GM12865 (cell line): ENCODE data around the gene WBP11.
"Not testable (repeated sequence)": the region's sequence is repeated elsewhere in the genome, so short reads cannot be mapped to it uniquely, and the experiment has no call there.

Experiments
- DNase-seq: peaks from one replicate; pipeline ENCODE4 v3.0.0; 2010; ENCODE audit warnings: low read depth
- H3K4me3 ChIP-seq: 2 replicates; pipeline ENCODE4 v1.5.1; 2011; ENCODE audit warnings: mild to moderate bottlenecking, low read depth, low read length, control low read depth
- TF ChIP-seq, protein P1 (sequence below): IDR thresholded peaks from 2 replicates; pipeline ENCODE4 v1.5.1; 2011; ENCODE audit warnings: low read length, control low read depth, low read depth, inconsistent platforms; ENCODE audit not compliant: insufficient read depth; ENCODE audit errors: missing control alignments

The WBP11 gene

DNA sequence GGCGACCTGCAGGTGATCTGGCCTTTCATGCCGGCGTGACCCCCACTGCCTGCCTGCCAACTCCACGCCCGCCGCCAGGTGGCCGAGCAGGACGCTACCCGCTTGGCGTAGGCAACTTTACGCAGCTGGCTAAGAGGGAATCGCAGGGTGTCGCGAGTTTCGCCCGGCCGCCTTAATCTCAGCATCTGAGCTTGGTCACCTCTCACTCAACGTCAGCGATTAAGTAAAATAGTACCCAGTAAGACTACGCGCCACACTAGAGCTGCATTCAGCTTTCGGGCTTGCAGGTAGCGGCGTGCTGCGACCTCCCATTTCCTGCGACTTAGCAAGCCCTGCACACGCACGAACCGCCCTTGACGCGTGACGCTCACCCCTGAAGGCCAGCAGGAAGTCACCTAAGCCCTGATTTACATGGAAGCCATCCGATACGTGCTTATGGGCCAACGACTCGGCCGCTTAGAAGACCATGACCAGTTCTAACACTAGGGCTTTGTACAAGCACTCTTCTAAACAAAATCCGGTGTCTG lies 33.2 kb downstream of the WBP11 start:
- peak; percentile 97 for DNase-seq
- TF ChIP-seq, protein P1, sequence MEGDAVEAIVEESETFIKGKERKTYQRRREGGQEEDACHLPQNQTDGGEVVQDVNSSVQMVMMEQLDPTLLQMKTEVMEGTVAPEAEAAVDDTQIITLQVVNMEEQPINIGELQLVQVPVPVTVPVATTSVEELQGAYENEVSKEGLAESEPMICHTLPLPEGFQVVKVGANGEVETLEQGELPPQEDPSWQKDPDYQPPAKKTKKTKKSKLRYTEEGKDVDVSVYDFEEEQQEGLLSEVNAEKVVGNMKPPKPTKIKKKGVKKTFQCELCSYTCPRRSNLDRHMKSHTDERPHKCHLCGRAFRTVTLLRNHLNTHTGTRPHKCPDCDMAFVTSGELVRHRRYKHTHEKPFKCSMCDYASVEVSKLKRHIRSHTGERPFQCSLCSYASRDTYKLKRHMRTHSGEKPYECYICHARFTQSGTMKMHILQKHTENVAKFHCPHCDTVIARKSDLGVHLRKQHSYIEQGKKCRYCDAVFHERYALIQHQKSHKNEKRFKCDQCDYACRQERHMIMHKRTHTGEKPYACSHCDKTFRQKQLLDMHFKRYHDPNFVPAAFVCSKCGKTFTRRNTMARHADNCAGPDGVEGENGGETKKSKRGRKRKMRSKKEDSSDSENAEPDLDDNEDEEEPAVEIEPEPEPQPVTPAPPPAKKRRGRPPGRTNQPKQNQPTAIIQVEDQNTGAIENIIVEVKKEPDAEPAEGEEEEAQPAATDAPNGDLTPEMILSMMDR = peak; percentile 82
- peak overlapping the region; percentile 92 for H3K4me3 ChIP-seq

DNA sequence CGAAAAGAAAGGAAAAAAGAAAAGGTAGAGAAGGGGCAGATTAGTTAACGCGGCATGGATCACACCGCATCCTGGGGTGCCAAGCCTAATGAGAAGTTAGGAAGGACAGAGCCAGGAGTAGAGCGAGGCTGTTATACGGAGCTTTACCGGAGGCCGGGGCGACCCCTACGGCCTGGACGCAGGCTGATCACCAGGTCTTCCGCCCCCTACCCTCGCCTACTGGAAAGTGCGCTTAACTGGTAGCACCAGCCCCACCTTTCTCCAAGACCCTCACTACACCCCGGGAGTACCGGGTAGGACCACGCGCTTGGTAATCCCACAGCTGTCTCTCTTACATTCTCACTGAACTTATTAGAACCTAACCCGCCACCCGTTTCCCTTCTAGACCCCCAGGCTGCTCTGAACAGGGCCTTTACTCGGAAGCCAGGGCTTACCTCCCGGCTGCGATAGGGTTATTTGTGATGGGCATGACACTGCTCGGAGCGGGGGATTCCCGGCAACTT lies 33.8 kb downstream of the WBP11 start:
- no peak for DNase-seq
- H3K4me3 ChIP-seq = peak overlapping the region; percentile 92
- TF ChIP-seq, protein P1 = peak; percentile 23

DNA sequence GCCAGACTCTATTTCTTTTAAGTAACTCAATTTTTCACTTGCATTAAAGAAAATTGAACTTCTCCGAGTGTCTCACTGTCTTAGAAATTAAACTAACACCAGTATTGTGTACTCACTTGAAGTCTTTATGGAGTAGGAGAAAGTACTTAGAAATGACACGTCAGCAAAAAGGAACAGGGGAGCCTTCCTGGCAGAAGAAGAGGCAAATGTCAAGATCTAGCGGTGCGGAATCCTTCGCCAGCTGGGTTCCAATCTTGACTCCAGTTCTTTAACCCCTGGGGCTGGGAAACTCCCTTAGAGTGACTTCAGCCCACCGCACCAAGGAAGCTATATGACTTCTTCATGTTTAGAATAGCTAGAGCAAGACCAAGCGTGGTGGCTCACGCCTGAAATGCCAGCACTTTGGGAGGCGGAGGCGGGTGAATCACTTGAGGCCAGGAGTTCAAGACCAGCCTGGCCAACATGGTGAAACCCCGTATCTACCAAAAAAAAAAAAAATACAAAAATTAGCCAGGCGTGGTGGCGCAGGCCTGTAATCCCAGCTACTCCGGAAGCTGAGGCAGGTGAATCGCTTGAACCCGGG lies 34.4 kb downstream of the WBP11 start:
- peak overlapping the region; percentile 92 for H3K4me3 ChIP-seq
- DNase-seq = peak; percentile 76
- TF ChIP-seq, protein P1 = no peak

DNA sequence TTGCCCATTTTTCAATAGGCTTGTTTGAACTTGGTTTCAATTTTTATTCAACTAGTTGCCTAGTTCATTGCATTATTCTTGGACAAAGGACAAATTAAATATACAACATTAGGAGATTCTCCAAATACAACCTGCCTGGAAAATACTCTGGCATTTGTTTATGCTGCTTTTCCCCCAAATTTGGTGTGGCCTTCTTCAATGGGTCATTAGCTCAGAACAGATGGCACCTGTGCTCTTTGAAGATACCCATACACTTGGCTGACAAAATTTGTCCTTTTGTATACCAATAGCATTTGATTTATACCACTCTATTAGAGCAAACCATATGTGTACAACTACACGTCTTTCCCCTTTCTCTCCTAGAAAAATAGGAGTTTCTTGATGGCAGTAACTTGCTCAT lies 35.7 kb downstream of the WBP11 start:
- peak overlapping the region; percentile 92 for H3K4me3 ChIP-seq
- DNase-seq = no peak

DNA sequence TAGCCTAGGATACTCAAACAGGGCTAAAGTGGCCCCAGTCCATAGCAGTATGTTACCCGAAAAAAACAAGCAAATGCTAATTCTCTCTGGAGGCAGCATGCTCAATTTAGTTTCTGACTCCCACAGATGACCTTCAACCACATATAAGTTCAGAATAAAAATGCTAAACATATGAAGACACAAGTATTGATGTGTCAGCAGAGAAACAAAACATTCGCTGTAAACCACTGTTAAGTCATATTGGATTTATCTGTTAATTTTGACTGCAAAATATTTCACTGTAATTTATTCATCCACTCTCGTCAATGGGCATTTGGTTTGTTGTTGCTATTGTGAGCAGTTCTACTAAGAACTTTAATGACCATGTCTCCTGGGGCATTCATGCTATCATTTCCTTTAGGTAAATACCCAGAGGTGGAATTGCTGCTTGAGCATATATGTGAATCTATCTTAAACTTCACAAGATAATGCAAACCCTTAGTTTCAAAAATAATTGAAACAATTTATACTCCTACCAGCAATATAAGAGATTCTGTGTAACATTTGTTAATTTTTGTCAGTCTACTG lies 36.5 kb downstream of the WBP11 start:
- DNase-seq = no peak
- no peak overlapping the region for H3K4me3 ChIP-seq
- TF ChIP-seq, protein P1 = no peak

More for the DNA sequence above, 35.7 kb downstream of the WBP11 start:
- TF ChIP-seq, protein P1 = no peak

DNA sequence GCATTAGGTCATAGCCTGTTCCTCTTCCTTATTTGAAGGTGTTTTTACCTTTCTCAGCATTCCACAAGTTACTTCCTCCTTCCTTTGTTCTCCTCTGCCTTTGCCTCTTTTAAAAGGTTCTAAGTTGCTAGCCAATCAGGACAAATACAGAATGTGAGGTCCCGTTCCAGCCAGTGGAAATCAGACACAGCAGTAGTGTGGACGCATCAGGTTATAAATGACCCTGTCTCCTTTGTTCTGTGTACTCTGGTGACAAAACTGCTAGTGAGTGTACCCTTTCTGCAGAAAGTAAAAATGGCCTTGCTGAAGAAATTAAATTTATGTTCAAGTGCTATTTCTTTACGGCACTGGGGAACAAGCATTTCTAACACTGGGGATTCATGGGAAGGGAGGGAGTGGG lies 37.3 kb downstream of the WBP11 start:
- not testable (repeated sequence) for DNase-seq, H3K4me3 ChIP-seq

DNA sequence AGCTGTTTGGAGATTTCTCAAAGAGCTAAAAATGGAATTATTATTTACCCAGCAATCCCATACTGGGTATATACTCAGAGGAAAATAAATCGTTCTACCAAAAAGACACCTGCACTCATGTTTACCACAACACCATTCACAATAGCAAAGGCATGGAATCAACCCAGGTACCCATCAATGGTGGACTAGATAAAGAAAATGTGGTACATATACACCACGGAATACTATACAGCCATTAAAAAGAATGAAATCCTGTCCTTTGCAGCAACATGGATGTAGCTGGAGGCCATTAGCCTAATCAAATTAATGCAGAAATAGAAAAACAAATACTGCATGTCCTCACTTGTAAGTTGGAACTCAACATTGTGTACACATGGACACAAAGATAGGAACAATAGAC lies 37.9 kb downstream of the WBP11 start:
- DNase-seq = no peak
- TF ChIP-seq, protein P1 = no peak
- H3K4me3 ChIP-seq = no peak overlapping the region

DNA sequence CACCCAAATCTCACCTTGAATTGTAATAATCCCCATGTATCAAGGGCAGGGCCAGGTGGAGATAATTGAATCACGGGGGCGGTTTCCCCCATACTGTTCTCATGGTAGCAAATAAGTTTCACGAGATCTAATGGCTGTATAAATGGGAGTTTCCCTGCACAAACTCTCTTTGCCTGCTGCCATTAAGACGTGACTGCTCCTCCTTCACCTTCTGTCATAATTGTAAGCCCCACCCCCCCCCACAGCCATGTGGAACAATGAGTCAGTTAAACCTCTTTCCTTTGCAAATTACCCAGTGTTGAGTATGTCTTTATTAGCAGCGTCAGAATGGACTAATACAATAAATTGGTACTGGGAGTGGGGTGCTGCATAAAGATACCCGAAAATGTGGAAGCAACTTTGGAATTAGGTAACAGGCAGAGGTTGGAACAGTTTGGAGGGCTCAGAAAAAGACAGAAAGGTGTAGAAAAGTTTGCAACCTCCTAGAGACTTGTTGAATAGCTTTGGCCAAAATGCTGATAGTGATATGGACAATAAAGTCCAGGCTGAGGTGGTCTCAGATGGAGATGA lies 43.5 kb downstream of the WBP11 start:
- DNase-seq, H3K4me3 ChIP-seq: not testable (repeated sequence)
